Sigmoid colon (tissue), 4 donors: Measurements from ENCODE around the gene TEX38.

Experiments
- CTCF ChIP-seq, 4 experiments: fragments of 450-650 bp in 3 of 4; fragments of 200-600 bp in 1 of 4; IDR thresholded peaks; one replicate each; pipeline ENCODE4 v1.5.1; 2016 to 2019; ENCODE audit warnings: antibody characterized with exemption in 4 of 4, mild to moderate bottlenecking in 3 of 4, moderate library complexity in 2 of 4
- POLR2AphosphoS5 ChIP-seq, 4 donors: sonication (generic); formaldehyde crosslinking; IDR thresholded peaks; one replicate each; pipeline ENCODE4 v1.6.1; 2017; ENCODE audit warnings: antibody characterized with exemption in 4 of 4

GRCh38 chr1:46690931-46691421 lies 19.3 kb downstream of the TEX38 start:
- TF ChIP-seq CTCF (IDR thresholded peaks at IDR 0.05) (no peak), POLR2AphosphoS5 (IDR thresholded peaks at IDR 0.05) (no peak)
